Measurements from ENCODE around the gene TMEM236. TPM values are rescaled to one million over a fixed set of nuclear protein-coding genes. Genes with fewer than 3 reads are reported as not detected.

Gene TMEM236
- total RNA-seq, 1 donor from 2014 or later = 0.49 TPM

Small RNAs within 50 kb of the gene (microRNA-seq; reads per million reads assigned to microRNA genes)
- 52.5 reads per million, percentile 49 among the genes with 10 or more reads in this experiment for gene MIR511

Other genes with a start within 250 kb of the TMEM236 start
- 3.0 TPM for gene HACD1, start 134.8 kb upstream of the TMEM236 start, total RNA-seq
- 25.1 TPM for gene STAM, start 108.0 kb upstream of the TMEM236 start, total RNA-seq
- gene MRC1, start 57.1 kb downstream of the TMEM236 start, total RNA-seq = 35.8 TPM
- not detected for gene SLC39A12, start 199.7 kb downstream of the TMEM236 start, total RNA-seq

Measured in sciatic nerve (tissue), 1 donor.